ENCODE data around the gene PLRG1. TPM values are rescaled to one million over a fixed set of nuclear protein-coding genes. Genes with fewer than 3 reads are reported as not detected.

The PLRG1 gene
- total RNA-seq, 1 donor from 2014 or later = 37.0 TPM

DNA sequence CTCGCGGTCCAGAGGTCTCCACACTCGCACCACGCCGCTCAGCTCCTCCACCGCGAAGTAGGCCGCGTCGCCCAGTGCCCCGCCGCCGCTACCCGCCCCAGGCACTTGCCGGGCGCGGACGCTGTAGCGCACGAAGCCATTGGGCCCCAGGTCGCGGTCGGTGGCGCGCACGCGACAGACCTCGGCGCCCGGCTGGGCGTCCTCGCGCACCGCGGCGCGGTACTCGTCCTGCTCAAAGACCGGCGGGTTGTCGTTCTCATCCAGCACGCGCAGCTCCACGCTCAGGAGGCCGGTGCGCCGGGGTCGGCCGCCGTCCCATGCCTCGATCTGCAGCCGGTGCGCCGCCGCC lies 60.0 kb downstream of the PLRG1 start:
- DNase-seq = no peak

DNA sequence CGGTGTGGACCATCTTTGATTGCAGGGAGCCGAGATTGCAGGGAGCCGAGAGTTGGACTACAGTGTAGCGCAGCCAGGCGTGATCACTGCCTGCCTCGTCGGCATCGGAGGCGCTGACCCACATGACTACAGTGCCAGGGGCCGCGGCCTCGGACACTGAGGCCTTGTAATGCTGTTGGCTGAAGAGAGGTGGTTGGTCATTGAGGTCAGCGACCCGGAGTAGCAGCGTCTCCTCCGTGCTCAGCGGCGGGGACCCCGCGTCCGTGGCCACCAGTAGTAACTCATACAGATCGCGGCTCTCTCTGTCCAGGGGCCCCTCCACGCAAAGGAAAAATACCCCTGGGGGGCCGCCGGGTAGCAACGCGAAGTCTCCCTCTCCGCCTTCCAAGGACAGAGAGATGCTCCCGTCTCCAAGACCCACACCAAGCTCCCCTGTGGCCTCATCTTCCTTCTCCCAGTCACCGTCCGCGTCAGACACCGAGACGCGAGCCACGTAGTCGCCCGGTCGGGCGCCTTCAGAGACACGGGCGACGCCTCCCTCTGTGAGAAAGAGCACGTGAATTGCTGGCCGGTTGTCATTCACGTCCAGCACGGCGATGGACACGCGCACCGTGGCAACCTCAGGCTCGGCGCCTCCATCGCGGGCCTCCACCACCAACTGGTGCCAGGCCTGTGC lies 60.5 kb downstream of the PLRG1 start:
- DNase-seq = no peak
- no peak for ATAC-seq
- intact Hi-C loops (cut with micrococcal nuclease) = no loop called here

More for the DNA sequence above, 60.0 kb downstream of the PLRG1 start:
- intact Hi-C loops (cut with micrococcal nuclease) = no loop called here
- ATAC-seq = no peak

DNA sequence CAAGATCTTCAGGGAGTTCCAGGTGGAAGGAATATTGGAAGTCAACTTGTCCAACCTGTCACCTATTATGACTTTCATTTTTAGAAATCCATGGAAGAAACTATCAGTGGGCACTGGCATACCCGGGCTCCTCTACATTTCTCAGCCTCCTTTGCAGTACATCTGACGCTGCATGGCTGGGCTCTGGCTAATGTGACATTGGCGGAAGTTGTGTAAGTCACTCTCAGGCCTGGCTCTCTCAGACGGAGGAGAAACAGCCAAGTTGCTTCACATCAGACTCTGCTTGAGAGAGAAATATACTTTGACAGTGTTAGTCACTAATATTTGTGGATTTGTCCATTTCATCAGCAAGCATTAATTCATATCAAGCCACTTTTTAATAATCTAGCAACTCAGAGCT lies 63.1 kb downstream of the PLRG1 start:
- DNase-seq (no peak), ATAC-seq (no peak)
- intact Hi-C loops (cut with micrococcal nuclease) = no loop called here

DNA sequence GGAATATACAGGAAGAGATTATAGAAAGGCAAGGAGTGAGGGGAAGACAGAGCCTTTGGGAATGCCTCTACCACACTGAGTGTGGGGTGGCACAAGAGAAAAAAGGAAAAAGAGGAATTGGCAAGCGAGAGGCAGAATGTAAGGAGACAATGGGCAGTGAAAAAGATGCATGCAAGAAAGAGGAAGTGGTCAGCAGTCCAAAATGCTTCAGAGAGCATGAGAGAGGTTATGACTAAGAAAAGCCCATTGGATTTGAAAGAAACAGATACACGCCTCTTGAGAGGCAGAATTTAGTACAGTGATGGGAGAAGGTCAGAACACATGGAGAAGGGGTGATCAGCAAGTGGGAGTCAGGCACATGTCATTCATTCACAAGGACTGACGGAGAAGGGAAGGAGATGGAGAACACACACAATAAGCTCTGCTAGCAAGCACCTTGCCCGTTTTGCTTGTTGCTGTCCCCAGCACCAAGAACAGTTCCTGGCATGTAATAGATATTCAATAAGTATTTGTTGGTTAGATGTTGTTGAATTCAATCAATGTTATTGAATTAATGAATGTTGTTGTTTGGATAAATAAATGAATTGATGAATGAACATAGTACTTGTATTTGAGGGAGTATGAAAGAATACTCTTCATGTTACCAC lies 65.0 kb downstream of the PLRG1 start:
- intact Hi-C loops (cut with micrococcal nuclease) = no loop called here
- DNase-seq = no peak
- ATAC-seq = no peak

Other genes starting within 250 kb of the PLRG1 start
- not detected for gene DCHS2, start 58.6 kb downstream of the PLRG1 start, total RNA-seq
- gene FGB, start 12.6 kb upstream of the PLRG1 start, total RNA-seq = not detected
- gene FGA, start 40.3 kb upstream of the PLRG1 start, total RNA-seq = not detected
- not detected for gene FGG, start 62.3 kb upstream of the PLRG1 start, total RNA-seq
- gene LRAT, start 193.6 kb upstream of the PLRG1 start, total RNA-seq = 0.27 TPM
- gene RBM46, start 230.9 kb upstream of the PLRG1 start, total RNA-seq = not detected

Measured in left ventricle myocardium superior (tissue), 1 donor.